ENCODE measurements around the gene EMX1.
A peak's percentile ranks its signal among the peaks of the same experiment; 100 is the strongest.

Gene EMX1

DNA sequence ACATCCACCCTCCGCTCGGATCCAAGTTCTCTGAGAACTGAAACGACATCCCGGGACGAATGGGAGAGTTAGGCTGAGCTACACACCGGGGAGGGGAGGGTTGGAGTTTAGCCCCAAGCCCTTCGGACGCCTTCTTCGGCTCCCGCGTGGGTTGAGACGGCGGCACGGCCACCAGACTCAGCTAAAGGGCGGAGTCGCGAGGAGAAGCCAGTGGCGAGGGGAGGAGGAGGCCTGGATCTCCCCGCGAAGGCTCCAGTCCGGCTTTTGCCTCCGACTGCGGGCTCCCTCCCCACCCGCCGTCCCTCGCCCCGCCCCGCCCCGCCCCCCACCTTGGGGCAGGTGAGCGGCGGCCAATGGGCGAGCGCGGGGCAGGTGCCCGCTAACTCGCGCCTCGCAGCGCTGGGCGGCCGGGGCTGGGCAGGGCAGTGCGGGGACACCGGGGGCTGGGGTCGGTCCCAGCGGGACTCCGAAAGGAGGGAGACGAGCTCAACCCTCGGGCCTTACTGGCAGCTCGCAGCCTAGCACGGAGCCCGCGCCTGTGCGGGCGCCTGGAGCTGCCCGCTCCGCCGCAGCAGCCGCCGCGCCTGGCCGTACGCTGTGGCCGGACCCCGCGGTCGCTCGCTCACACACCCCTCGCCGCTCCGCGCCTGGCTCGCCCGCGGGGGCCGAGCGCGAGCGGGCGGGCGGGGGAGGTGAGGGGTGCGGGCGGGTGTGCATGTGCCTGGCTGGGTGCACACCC is at the start of gene EMX1:
Gene EMX1 (plus strand): TSS at position 382 of the 739 bp plus-strand sequence. CDS start 334 bp downstream, at position 716.
- peak in 1 of 4 experiments; percentile 30 for DNase-seq

- DNase-seq, result no peak
These were observed 46.3 kb upstream of the EMX1 start for GRCh38 chr2:72871060-72871459.

DNA sequence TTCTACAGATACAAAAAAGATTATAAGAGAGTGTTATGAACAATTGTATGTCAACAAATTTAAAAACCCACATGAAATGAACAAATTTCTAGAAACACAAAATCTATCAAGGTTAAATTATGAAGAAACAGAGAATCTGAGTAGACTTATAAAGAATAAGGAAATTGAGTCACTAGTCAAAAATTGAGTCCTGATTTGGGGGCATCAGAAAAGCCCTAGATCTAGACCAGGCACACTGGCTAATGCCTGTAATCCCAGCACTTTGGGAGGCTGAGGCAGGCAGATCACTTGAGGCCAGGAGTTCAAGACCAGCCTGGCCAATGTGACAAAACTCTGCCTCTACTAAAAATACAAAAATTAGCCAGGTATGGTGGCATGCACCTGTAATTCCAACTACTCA is 45.4 kb upstream of the EMX1 start:
- DNase-seq, result no peak

DNA sequence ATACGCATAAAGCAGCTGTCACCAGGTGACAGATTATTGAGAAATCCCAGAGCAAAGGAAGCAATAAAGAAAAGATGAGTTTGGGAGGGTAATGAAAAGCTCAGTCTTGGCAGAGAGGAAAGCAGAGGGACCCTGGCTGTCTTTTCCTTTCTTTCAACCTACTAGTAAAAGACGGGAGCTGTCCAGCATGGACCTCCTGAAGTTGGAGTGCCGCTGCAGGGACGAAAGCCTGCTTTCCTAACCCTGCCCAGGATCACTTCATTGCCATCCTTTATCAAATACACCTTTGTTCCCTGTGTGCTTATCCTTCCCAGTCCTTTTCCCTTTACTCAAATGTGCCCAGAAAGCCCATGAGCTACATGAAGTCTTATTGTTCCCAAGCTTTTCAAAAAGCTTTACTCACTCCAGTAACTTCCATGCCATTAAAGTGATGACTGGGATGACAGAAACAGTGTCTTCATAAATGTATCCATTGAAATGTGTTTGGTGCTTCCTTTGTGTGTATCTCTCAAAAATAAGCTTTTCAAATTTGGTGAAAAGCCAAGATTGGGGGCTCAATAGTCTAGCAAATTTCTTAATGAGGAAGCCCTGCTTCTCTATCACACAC is 33.9 kb upstream of the EMX1 start:
- DNase-seq, result no peak

GRCh38 chr2:72886505-72887031 is 30.8 kb upstream of the EMX1 start:
- no peak for DNase-seq

GRCh38 chr2:72887032-72887739 is 30.1 kb upstream of the EMX1 start, which contains the start of gene SPR:
Gene SPR (plus strand): TSS chr2:72887408. CDS start chr2:72887433, 25 bp downstream.
- DNase-seq, result peak in 3 of 4 experiments; percentile 13 to 42 (median 24)

DNA sequence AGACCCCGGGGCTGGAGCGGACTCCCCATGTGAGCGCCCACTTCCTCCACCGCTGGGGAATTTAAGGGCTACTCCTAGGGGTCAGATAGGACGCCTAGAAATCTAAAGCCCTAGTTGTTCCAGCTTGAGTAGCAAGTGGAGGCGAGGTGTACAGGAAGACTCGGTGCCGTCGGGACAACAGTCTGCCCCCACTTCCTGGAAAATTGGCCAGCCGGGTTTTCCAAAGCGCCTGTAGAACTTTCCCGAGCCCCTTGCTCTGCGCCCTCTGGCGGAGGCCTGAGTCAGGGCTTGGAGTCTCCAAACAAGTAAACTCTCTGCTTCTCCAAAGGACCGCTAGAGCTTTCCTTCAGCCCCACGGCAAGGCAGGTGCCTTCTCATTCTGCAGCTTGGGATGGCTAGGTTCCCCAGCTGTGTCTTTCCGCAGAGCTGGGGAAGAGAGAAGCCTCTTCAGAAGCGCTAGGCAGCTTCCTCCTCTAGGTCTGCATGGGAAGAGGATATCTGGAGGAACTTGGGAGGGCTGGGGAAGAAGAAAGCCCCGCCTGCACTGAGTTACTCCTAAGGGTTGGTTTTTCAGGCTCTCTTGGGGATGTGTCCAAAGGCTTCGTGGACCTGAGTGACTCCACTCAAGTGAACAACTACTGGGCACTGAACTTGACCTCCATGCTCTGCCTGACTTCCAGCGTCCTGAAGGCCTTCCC is 29.4 kb upstream of the EMX1 start:
- DNase-seq, result peak in 2 of 4 experiments; percentile 24 to 41

- DNase-seq, result no peak
These were observed 28.7 kb upstream of the EMX1 start for GRCh38 chr2:72888438-72889202.

DNA sequence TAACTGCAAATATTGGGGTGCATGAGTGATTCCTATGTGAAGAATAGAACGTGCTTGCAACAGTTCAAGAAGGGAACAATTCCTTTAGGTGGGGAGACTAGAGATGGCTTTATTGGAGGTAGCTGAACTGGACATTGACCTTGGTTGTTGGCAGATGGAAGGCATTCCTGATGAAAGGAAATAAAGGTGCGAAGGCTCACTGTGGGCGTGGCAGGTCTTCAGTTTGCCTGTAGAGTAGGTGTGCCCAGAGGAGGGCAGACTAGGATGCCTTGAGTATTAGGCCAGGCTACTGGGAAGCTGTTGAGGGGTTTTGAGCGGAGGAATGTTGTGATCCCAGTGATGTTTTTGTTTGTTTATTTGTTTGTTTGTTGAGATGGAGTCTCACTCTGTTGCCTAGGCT is 27.3 kb upstream of the EMX1 start:
- DNase-seq, result no peak

GRCh38 chr2:72891091-72891818 is 26.1 kb upstream of the EMX1 start:
- no peak for DNase-seq

- peak in 1 of 4 experiments; percentile 30 for DNase-seq
These were observed 24.7 kb upstream of the EMX1 start for GRCh38 chr2:72892506-72893173.

DNA sequence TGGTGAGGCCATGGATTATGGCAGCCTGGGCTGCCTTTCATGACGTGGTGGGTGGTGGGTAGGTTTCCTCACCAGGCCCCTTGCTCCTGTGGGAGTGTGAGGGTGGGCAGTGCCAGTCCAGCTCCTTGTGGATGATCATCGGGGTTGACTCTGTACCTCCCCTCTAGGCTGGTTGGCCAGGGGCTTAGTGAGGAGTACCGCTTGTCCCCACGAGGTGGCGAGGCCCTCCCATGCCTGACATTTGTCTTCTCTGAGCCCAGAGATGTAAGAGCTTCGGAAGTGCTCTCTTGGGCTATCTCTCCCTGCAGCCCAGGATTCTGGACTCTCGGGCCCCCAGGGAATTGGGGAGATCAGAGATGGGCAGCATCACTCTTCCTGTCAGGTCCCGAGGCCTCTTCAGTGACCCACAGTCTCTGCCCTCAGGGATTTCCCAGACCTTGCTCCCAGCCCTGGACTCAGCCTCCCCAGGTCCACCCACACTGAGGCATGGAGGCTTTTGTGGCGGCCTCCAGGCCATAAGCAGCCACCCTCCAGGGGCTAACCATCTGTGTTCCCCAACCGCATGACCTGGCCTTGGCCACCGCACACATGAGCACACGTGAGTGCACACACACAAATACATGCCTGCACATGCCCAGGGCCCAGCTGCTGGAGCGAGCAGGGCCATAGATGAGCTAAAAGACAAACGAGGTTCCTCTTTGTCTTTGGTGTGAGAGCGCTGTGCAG is 23.6 kb upstream of the EMX1 start:
- DNase-seq, result peak in 1 of 4 experiments; percentile 18

GRCh38 chr2:72894514-72894913 is 22.8 kb upstream of the EMX1 start:
- DNase-seq, result no peak

DNA sequence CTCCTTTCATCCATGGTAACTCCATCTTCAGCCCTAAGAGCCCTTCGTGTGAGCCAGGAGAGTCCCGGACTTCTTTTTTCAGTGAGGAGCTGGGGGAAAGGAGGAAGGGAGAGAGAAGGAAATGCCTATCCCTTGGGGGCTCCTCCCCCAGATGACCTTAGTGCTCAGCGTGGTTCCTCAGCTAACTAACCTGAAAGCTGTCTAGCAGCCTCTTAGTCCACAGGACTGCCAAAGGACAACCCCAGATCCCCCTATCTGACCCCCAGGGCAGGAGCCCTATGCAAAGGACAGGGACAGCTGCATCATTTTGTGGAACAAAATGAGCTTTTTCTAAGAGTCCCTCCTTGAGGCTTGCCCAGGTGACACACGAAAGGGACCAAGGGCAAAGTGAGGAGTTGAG is 22.2 kb upstream of the EMX1 start:
- DNase-seq, result no peak

DNA sequence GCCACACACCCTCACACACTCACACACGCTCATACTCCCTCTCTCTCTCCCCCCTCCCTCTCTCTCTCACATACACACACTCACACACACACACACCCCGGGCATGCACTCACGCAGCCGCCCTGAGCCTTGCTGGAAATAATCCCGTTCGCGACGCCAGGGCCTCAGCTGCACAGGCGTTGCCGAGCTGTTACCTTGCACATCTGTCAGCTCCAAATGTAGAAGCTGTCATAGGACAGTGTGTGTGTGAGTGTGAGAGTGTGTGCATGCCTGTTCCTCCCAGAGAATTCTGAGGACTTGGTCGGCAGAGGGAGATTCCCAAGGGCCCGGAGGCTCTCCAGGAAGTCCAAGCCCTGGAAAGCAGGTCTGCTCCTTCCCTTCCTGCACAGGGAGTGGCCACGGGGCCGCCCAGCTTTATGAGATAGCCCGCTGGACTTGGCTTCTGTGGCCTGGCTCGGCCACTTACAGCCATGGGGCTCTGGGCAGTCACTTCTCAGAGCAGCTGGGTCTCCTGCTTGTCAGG is 21.5 kb upstream of the EMX1 start:
- no peak for DNase-seq

GRCh38 chr2:72896446-72896845 is 20.9 kb upstream of the EMX1 start:
- no peak for DNase-seq

GRCh38 chr2:72897785-72898584 is 19.3 kb upstream of the EMX1 start:
- DNase-seq, result no peak

DNA sequence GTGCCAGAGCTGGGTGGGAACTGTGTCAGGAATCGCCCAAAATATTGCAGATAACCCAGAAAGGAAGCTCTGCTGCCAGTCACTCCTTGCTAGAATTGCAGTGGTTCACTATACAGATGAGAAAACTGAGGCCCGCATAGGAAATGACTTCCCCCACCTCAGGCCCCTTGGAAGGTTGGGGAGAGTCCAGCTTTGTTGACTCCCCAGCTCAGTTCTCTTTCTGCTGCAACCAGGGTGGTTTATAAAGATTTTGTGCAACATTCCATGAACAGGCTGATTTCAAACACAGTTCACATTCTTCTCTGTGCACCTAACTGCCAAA is 18.8 kb upstream of the EMX1 start:
- no peak for DNase-seq

GRCh38 chr2:72900191-72900825 is 17.0 kb upstream of the EMX1 start:
- no peak for DNase-seq

Data from activated CD4-positive, CD25-positive, alpha-beta regulatory T cell (primary cell).